HG03045 (cell line): ENCODE data around the gene UBE2E2.

Experiments
- ATAC-seq: cut with Tn5 transposase; IDR thresholded peaks from one replicate; pipeline ENCODE4 v1.9.1; 2021; ENCODE audit warnings: mild to moderate bottlenecking, moderate library complexity; ENCODE audit not compliant: unreplicated experiment

Gene UBE2E2

DNA sequence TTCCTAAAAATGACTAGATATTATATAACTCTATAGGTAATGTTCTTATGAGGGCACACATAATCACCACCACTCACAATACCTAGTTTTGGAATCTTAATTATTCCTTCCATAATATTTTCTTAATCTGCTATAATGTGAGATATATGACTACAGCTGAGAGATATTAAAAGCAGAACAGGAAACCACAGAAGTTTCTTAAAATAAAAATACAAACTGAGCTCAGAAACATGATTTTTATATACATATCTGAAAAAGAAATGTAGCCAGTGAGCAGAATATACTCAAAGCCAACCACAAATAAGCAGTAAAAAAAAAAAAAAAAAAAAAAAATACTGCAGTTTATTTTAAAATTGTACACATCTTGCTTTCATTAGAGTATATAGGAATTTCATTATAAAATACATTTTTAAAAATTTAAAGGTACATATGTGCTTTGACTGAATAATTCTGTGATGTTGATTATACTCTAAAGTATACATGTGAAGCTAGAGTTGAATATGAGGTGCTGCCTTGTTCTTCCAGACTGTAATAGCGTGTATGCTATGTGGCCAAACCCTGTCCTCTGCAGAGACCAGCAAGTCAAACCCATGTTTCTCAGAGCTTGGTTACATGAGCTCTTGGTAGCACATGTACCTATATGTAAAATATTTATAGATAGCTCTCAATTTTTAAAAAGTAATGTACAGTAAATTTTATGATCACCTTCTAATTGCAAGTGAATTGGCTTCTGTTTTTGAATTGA is 175.0 kb downstream of the UBE2E2 start:
- no peak for ATAC-seq

DNA sequence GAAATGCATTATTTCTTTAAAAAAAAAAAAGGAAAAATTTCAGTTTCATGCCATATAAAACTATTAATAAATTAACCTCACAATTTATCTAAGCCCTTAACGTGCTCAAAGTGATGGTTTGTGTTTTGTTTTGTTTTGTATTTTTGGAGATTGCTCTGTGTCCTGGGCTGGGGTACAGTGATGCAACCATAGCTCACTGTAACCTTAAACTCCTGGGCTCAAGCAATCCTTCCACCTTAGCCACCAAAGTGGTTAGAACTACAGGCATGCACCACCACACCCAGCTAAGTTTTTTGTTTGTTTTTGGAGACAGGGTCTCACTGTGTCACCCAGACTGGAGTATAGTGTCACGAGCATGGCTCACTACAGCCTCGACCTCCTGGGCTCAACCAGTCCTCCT is 180.7 kb downstream of the UBE2E2 start:
- ATAC-seq = no peak

DNA sequence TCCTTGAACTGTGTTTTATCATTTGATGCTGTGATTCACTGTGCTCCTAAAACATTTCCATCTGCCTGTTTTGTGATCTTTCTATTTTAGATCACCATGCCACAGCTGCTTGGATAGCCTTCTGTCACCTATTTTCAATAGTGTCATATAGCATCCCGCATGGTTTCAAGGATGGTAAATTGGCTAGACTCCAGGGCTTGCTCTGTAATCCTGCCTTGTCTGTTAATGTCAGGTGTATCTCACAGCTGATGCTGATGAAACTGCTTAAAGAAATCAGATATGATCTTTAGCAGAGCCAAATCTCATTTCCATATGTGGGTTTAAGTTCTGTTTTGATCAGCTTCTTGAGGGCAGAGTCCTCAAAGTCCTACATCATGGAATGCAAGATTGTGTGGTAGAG is 182.2 kb downstream of the UBE2E2 start:
- no peak for ATAC-seq

DNA sequence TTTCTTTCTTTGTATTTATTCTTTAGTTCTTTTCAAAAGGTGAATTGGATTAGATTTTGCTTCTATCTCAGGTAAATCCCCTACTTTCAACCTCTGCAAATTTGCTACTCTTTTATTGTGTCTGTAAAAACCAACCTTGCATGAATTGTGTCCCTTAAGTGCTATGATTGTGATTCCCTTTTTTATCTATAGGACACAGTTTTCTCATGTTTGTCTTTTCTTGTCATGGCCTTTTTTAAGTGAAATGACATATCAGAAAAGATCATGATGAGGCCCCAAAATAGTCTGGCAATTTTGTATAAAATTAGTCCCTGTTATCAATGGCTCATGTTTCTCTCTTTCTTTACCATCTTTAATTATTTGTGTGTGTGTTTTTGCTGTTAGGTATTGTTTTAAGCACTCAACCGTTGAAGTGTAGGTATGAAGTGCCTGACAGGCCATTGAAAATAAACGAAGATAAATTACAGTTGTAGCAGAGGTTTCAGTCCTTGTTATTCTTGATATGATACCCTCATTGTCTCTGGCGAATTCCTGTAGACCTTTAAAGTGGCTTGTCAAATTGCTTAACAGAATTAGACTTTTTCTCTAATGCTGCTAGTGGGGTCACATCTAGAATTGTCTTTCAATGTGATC is 184.3 kb downstream of the UBE2E2 start:
- no peak for ATAC-seq

DNA sequence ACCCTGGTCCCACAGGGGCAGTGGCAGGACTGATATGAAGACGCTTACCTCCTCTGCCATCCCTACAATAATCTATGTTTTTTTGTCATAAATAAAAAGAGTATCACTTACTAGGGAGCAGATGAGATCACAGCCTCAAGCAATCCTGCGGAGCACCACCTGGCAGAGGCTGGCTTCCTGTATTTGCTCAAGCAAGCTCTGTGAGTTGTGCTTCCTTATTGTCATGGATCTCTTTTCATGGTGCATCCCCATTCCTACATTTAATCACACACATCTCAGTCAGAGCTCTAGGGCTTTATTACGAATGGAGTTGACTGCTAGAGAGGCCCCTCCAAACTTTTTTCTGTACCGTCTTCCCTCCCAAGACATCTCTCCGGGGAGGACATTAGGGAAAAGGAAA is 186.0 kb downstream of the UBE2E2 start:
- ATAC-seq = no peak

DNA sequence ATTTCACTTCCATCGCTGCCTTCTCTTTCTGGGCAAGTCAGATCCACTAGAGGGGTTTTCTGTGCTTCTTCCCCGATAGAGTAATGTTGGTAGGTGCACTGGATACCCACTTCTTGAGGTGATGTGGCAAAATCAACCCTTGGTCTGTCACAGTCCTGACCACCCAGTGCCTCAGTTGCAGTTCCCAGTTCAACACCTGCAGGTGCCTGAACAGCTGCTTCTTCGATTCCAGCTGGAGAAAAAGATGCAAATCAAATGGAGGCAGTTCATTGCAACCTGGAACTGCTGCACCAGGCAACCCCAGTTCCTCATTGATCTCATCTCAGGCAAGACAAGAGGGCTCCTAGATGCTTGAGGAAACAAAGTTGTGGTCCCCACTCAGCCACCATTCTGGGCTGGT is 186.6 kb downstream of the UBE2E2 start:
- ATAC-seq = peak; percentile 79

DNA sequence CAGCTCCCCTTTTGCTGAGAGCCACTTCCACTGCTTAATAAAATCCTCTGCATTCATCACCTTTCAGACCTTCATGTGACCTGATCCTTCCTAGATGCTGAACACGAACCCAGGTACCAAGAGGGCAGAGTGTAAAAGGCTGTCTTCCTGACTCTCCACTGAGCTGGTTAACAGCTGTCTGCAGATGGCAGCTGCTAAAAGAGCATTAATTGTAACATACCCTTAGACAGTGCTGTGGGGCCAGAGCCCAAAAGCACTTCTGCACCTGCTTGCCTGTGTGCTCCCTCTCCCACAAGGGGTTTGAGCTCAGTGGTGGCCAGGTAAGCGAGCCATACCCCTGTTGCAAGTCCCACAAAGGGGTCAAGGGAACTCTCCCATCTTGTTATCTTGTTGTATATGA is 187.3 kb downstream of the UBE2E2 start:
- no peak for ATAC-seq

DNA sequence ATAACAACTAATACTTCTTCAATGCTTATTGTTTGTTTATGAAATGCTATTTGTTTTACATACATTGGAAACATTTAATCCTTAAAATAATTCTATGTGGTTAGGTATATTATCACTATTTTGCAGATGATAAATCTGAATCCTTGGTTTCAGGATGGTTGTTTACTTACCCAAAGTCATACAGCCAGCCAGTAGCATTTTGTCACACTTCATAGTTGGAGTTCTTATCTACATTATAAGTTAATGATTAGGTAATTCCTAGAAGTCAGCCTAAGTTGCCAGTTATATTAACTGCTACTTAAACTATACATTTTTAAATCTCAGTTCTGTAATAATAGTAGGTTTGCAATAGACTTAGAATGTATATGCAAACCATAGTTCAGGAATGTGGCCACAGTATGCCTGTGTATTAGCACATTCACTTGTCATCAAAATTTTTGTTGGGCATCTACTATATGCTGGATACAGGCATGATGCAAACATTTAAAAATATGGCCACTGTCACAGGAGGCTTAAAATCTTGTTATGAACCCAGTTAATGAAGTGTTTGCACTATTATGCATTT is 187.9 kb downstream of the UBE2E2 start:
- no peak for ATAC-seq

DNA sequence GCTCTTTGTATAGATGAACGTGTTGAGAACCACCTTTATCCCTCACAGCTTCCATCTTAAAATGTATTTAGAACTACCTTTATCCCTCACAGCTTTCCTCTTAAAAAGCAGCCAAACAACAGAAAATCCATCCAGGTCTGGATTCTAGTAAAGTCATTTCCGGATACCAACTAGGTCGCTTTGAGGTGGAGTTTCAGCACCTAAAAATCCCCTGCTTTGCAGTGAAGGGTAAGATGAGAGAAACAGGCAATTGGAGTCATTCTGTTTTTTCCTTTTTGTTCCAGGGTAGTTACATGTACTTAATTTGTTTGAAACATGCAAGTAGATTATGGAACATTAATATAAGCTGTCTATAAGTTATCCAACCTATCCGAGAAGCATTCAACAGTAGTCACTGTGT is 192.0 kb downstream of the UBE2E2 start:
- peak; percentile 64 for ATAC-seq

DNA sequence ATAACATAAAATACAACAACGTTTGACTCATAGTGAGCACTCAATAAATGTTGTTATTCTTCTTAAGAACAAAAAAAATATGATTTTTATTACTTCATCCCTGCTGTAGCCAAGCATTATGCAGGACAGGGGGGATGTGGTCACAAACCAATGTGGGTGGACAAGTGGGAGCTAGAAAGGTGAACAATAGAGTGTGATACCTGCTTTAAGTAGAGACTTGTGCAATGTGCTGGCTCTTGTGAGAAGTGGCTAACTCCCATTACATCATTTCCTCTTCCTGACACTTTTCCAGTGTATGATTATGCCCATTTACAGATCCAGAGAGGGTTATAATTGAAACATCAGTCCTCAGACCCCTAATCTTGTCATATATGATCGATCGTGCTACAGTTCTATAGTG is 193.6 kb downstream of the UBE2E2 start:
- ATAC-seq = no peak

DNA sequence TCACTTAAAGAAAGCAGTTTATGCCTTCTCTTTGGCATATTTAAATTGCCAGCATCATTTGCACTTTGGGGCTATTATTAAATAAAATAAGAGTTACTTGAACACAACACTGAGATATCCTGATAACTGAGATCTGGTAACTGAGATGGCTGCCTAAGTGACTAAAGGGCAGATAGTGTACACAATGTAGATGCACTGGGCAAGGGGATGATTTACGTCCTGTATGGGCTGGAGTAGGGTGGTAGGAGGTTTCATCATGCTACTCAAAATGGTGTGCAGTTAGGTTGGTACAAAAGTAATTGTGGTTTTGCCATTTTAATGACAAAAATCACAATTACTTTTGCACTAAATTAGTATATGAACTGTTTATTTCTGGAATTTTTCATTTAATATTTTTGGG is 196.1 kb downstream of the UBE2E2 start:
- no peak for ATAC-seq

DNA sequence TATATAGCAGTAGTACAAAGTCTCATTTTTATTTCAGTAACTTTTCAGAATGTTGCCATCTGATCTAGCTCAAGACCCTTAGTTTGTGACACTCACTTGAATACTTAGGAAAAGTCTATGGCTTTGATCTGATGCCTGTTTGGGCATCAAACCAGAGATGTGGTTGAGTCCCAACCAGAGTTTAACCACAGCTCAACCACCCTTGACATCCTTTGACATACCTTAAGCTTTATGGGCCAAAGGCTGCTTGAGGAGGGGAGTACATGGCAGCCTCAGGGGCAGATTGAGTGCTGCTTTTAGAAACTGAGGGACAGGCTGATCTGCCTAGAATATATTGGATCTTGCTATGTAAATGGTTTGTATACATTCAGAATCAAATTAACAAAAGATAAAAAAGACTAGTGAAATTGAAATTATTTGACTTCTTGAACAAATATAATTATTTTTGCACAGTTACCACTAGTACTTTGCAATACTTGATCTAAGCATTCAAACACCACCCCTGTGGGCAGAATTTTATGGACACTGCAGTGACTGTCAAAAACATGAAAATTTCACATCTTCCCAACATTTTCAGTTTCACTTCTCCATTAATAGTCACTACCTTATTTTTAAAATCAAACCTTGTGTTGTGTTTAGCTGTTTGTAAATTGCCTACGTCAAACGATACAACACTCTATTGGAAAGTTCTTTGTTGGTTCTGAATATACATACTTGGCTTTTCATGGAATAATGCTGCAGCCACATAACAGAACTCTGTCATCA is 199.8 kb downstream of the UBE2E2 start:
- ATAC-seq = no peak

DNA sequence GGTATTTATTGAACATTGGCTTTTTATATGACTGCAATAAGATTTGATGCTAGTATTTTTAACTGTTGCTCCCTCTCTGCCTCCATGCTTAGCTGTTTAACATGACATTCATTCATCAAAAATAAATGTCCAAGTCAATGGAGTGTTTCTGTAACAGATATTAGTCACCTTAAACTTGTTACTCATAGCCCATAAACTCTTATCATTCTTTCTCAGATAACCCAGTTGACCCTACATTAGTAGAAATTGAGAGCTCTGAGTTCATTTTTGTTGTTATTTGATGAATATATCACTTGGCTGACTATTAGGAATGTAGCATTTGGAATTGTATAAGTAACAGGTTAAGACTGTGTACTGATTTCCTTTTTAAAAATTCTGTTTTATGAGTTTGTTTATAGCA is 201.1 kb downstream of the UBE2E2 start:
- ATAC-seq = no peak

DNA sequence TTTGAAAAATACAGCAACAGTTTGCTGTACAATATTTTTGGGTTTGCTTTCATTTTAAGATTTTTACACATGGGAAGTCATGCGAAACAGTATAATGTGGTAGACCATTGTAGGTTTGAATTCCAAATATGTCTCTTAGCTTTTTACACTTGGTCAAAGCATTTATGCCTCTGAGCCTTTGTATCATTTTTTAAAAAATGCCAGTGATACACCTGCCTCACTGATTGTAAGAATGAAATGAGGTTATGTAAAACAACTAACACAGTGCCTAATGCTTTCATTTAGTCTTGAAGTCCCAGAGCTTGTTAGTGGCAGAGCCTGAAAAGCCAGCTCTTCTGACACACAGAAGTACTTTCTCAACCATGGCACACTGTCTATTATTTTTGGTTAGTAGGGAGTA is 202.0 kb downstream of the UBE2E2 start:
- ATAC-seq = no peak

DNA sequence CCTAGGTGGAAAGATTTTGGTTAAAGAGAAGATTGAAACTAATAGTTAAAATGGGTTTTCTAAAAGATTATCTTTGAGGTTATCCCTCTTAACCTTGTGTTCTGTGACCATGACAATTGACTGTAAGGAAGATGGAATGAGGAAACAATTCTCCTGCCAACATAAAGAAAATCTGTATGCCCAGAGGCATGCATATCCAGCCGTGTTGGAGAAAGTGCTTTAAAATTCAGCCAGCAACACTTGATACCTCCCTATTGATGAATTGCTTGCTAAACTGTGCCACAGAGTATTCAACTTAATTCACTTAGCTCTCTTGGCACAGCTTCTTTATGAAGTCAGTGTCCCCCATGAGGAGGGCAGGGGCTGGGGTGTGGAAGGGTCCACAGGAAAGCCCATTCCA is 203.5 kb downstream of the UBE2E2 start:
- ATAC-seq = no peak

DNA sequence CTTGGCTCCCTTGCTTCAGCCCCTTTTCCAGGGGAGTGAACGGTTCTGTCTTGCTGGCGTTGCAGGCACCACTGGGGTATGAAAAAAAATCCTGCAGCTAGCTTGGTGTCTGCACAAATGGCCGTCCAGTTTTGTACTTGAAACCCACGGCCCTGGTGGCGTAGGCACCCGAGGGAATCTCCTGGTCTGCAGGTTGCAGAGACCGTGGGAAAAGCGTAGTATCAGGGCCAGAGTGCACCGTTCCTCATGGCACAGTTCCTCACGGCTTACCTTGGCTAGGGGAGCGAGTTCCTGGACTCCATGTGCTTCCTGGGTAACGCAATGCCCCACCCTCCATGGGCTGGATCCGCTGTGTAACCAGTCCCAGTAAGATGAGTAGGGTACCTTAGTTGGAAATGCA is 214.9 kb downstream of the UBE2E2 start:
- no peak for ATAC-seq

DNA sequence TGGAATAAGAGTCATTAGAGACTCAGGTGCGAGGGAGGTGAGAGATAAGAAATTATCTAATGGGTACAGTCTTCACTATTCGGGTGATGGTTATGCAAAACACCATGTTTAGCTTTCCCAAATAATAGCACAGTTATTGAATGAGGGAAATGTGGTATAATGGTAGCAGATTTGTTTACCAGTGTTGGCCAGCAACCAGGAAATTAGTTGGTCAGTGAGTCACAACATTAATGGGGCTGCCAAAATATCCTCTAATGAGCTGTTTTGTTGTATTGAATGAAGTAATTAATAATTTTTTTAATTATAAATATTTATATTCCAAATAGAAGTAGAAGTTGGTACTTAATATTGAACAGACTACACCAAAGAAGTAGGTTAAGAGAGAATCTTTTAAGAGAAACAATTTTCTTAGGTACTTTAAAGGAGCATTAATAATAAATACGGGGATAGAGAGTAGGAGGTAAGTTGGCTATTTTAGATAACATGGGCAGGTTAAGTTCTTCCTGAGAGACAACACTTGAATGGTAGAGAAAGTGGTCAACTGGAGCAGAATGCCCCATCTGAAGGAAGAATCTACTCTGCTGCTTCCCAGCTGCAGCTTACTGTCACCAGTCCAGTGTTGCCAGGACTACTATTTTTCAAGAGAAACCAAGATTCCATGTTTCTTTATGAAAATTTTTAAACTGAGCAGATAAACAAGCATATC is 218.8 kb downstream of the UBE2E2 start:
- ATAC-seq = peak; percentile 31

DNA sequence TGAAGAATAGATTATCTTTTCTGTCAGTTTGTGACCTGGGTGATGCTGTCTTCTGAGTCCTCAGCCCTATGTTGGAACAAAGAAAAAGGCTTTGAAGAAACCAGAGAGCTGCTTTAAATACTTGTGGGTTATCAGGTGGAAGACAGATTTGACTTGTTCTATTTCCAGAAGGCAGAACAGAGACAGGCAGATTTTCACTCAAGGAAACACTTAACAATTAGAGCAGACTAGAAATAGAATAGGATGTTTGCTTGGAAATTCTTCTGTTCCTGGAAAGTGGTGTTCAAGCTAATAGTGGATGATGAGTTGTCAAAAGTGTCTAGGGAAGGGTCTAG is 219.4 kb downstream of the UBE2E2 start:
- peak; percentile 85 for ATAC-seq

DNA sequence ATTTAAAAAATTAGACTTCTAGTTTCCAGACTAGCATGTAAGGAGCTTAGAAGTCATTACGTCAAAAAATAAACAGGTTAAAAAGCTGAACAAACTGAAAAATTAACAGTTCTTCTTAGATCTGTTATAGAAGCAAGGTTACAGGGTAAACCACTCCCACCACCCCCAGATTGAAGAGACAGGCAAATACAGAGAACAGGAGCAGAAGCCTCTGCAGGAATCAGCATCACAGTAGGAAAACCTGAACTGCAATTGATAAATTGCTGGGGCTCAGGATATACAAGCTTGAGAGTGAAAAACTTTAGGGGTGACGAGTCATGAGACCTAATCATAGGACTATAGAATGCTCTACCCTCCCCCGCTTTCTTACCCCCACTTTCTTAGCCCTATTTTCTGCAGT is 222.3 kb downstream of the UBE2E2 start:
- ATAC-seq = no peak

DNA sequence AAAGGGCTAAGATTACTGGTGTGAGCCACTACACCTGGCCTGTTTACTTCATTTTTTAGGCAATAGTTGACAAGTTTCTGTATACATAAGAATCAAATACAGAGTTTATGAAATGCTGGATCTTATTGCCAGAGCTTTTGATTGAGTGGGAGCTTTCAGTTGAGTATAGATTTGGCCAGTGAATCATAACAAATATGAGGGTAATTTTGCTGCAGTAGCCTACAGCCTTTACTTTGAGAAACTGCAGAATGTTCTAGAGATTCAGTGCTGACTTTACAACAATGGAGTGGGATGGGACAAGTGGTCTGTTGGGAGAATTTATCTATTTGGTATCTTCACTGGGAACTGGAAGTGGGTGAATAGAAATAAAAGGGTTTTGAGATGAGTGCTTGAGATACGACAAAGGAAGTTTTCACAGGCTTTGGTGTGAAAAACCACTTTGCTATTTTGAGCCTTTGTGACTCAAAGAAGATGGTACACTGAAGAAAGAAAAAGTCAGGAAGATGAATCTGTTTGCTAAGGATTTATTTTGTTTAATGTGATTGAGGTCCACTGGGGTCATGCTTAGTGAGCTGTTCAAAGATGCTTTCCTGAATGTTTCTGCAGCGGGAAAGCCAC is 227.8 kb downstream of the UBE2E2 start:
- no peak for ATAC-seq

DNA sequence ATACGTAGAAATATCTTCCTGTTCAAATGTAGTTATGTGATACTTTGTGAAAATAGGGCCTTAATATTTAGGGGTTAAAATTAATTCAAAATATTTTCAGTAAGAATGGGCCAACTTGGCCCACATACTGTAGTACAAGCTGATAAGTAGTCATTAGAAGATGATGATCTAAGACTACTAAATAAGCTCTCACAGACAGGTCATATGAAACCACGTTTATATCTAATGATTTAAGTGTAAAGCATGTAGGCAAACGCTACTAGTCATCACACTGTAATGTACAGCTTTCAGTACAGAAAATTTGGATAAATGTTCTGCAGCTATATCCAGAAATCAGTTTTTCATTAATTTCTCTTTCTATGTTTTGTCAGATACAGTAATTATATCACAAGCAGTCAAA is 228.6 kb downstream of the UBE2E2 start:
- no peak for ATAC-seq
